NCI-H1105 treated with DMSO at 0.1 percent for 48 hours (cell line): Measurements from ENCODE around the gene TGFB2.

ENCODE experiments used
- DNase-seq: peaks from one replicate; lab custom pipeline; 2025; lab: John Stamatoyannopoulos, UW

TGFB2 gene

DNA sequence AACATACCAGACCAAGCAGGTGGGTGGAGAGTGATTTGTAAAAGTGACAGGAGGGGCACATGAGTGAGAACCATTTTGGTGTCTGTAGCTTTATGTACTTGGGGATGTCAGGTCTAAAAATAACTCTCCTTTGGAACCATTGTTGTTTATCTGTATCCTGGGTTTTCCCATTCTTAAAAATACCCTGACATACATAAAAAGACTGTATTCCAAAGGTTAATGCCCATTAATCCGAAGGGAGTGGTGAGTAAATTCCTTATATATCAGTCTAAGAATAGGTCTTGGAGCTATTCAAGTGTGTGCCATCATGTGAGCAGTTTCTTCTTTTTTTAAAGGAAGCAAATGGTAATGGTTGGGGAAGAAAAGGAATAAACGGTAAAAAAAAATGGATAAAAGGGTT, 117.5 kb downstream of the TGFB2 start:
- no peak for DNase-seq

DNA sequence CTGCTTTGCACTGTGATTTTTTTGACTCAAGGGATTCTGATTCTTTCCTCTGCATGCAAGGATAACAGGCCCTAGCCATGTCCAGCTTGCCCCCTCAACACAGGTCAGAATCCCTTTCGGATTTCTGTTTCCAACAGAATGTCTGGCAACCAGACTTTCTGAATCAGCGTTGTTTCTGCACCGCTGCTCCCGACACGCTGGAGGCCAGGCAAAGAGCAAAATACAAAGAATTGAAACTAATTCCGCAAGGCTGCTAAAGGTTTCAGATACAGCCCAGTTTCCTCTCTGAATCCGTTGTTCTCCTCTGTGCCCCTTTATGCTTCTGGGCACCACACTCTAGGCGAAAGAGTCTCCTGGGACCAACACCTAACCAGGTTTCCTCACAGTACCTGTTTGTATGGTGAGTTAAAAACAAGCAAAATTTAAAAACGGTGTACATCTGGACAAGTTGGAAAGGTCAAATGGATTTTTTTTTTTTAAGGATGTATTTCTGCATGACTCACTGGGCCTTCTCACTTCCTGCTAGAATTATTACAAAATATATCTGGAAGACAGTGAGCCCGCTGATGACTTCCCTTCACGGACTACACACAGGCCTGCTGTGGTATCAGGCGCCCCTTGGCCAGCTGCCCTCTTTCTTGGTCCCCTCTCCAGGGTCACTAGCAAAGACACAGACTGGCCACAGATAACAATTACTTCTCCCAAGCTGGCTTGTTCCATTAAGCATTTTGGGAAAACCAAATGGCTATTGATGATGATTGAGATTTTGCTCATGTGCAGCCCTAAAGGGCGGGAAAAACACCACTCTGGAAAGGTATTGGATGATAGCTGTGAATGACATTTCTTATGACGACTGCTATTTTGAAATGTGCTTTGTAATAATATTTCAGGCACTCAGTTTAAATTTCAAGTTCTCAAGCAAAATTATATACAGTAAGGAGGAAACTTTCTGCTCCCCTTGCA, 118.3 kb downstream of the TGFB2 start:
- DNase-seq, result no peak

DNA sequence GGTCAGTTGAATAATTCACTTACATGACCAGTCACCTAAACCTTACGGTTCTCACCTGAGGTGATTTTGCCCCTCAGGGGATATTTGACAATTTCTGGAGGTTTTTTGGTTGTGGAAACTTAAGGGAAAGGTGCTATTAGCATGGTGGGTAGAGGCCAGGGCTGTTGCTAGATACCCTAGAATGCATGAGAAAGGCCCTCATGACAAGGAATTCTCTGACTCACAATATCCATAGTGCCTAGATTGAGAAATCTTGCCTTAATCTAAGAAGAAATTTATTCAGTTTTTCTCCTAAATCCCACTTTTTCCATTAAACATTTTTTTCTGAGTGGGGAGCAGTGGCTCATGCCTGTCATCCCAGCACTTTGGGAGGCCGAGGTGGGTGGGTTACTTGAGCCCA, 119.7 kb downstream of the TGFB2 start:
- no peak for DNase-seq

DNA sequence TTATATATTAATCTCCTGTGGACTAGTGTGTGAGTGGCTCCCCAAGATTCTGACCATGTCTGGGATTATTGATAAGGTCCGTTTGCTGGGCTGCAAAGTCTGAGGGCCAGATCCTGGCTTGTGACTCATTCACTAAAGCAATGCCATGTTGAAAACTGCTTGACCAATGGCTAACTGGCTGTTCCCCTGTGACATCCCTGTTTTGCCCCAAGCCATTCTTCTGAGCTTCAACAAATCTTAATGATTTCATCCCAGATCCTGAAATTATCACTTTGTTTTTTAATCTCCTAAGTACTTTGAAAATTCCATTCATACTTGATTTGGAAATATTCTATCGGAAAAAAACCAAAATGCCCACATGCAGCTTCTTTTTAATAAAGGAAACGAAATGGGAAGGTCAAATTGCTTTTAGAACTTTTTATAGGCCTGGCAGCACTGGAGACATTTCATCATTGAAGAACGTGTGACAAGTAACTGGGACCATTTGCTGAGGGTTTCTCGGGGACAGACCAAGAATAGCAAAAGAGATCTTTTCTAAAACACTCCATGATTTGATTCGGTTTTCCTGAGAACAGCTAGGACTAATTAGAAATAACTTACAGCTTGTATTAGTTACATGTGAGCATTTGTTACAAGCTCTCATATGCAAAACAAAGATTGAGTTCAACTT, 121.3 kb downstream of the TGFB2 start:
- DNase-seq, result no peak

DNA sequence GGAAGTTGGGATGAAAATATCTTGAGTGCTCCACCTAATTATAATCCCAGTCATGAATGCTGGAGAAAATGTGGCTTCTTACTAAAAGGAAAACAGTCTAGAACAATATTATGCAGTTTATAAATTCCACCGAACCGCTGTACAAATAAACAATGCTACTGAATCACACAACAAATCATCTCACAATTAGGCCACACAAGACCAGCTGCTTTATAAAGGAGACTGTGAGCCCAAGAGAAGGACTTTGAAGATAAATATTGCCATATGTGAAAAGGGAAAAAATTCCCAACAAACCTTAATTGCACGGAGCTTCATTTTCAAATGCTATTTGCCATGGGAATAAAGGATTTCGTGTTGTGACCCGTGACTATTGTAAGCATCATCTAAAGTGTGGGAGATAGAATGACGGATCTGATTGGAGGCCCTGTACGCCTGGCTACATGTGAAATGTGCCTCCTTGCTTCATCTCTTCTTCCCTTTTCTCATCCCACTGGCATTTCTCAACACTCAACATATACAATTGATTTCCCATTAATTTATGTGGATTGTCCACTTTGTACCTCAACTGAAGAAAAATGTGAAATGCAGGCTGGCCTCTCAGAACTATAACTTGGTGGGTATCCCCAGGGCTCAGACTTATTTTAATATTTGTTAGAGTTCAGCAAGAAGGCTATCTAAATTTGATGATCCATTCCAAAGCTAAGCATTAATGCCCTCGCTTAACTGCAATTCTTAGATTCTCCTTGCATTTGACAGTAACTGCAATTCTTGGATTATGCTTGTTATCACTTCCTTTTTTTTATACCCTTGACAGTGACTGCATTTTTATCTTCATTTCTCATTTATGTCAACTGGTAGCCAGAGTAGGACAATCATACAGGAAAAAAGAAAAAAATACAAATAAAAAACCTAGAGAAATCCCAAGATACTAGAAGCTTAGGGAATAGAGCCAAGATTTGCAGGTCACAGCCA, 122.3 kb downstream of the TGFB2 start:
- no peak for DNase-seq

DNA sequence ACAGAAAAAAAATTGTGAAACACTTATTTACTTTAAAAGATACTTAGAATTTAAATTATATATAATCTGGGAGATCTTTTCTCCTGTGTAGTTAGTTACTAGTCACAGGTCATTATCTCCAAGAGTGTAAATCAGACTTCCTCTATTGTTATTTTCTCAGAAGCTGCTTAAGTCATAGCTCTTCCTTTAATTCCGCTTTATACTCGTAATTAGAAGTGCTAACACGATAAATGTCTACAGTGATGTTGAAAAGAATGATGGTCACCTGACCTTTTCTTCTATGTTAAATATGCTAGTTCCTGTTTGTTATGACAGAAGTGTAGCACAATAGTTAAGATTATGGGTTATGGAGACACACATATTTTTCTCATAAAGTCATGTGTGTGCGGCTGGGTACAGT, 123.6 kb downstream of the TGFB2 start:
- no peak for DNase-seq

DNA sequence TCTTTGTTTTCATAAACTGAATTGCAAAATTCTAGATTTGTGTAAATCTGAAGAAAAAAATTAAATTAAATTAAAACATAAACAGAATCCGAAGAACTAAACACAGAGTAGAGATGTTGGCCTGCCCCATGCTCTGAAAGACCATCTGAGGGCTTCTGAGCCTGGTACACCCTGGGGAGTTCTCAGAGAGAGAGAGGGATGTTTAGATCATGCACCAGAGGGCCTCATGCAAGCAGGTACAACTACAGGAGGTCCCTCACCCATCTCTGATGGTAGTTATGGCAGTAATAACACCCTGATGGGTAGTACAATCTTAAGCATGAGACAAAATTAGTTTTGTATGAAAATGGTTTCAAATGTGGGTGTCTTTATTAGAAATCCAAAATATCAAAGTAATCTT, 127.7 kb downstream of the TGFB2 start:
- DNase-seq, result no peak

DNA sequence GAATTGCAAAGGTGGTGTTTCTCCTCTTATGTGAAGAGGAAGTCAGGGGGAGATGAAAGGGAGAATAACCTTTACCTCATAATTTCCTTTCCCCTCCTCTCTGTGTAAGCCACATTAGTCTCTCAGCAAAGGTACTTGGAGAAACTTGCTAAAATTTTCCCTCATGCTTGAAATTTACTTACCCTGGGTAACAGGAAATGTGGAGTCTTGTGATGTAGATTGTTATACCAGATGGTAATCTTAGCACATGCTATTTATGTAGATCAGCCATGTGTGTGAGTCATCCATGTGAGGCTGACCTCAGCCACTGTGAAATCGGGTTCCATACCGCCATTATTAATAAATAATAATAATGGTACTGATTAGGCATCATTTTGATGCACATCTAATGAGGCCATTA, 128.4 kb downstream of the TGFB2 start:
- no peak for DNase-seq

DNA sequence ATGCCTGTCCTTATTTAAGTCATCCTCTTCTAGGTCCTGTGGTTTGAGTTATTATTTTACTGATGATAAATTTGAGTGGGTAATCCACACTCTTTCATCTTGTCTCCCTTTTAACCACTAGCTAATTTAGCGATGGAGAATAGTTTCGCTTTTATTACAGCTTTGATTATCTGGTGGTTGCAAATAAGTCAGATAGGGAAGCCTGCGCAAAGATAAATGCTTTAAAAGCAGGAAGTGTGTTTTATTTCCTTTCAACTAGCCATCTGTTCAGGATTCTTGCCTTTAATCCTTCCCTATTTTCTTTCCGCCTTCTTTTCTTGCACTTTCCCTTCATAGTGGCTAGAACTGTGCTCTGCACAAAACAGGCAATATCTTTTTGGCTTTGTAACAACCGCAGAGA, 129.0 kb downstream of the TGFB2 start:
- no peak for DNase-seq

DNA sequence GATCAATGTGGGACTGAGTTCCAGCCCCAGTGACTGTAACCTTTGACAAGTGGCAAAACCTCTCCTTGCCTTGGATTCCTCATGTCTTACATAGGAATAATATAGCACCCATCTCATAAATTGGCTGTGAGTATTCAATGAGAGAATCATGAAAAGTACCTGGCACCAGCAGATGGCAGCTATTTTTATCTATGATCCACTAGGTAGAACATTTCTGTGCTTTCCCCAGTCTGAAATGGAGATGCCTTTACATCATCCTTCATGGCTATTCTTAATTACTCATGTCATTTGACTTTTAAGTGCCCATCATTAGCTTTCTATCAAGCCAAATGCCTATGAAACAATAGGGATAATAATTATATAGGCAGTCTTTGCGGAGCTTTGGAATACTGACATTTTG, 130.1 kb downstream of the TGFB2 start:
- DNase-seq, result no peak

DNA sequence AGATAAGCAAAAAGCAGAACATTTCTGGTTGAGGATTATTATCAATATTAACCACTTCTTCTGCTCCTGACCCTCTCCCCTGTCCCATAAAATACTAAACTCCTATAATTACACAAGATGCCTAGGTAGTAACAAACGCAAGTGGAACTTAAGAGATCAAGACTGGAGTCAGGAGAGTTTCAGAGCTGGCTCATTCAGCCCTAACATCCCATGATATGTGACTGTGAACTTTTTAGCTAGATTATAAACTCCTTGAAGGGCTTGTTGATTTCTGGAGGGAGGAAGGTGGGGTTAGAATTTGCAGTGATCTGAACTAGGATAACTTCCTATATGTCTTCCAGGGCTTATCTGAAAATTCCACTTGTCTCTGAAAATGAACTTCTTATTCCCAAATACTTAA, 130.6 kb downstream of the TGFB2 start:
- DNase-seq, result no peak

DNA sequence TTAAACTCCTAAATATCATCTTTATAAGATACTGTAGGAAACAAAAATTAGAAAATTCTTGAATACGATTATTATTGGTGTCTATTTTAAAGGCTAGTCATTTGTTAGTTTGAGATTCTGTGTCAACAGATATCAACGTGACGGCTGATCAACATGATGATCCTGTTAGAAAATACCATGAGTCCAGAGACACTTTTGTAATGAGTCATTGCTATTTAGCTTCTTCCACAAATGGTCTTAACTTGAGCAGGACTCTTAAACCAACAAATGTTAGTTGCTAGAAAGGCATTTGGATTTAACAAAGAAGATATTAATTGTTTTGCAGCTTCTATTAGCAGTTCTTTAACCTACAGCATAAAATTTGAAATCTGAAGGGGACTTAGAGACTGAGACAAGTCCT, 131.2 kb downstream of the TGFB2 start:
- no peak for DNase-seq

DNA sequence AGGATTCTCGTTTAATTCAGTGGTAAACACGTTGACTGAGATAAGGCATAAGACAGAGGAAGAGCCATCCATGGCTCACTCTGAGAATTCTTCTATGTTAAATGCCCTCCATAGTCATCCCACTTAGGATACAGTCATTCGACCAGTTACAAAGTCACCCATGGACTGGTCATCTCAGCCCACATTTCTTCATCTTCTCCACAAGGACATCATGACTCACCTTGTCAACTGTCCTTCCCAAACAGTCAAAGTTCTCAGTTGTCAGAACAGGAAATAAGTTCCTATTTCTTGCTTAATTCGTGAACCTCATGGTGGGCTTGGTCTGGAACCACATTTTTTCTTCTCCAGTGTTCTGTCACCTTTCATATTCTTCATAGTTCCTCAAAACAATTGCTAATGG, 133.2 kb downstream of the TGFB2 start:
- DNase-seq, result no peak

DNA sequence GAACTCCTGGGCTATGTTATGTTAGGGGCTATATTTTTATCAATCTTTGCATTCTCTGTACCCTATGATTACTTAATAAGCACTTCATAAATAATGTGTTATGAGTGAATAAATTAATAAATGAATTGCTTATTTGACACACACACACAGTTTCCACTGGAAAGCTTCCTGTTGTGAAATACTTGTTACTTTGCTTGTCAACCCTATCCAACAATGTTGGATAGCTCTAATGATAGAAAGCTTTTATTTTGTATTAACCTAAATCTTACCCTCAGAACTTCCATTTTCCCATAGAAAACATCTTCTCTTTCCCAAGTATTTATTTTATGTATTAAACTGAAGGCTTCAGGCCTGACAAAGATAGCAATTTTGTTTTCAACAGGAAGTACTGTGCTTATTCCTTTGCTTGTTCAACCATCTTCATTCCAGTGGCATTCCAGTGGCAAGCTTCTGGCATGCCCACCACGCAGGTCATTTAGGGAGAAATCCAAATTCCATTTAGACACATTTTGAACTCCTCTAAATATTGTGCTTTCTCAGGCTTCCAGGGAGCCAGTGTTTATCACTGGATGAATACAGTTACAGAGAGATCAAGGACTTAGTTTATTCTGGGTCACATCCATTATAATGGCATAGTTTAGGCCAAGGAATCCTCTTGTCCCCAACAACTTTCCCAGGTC, 134.4 kb downstream of the TGFB2 start:
- DNase-seq, result no peak

DNA sequence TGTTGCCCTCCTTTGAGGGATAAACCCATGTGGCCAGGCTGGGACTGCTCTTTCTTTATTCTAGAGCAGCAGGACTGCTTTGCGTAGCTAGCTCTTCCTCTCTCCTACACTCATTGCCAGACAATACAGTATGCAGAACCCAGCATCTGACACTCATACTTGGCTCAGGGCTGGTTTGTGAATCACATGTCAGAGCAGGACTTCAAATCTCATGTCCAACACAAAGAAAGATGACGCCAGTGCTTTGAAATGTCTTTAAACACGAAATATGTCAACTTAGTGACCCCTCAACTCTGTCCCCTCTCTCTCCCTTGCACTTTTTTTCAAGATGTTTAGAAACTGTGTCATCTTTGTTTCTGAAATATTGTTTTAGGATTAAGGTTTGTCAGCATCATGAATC, 135.0 kb downstream of the TGFB2 start:
- no peak for DNase-seq

DNA sequence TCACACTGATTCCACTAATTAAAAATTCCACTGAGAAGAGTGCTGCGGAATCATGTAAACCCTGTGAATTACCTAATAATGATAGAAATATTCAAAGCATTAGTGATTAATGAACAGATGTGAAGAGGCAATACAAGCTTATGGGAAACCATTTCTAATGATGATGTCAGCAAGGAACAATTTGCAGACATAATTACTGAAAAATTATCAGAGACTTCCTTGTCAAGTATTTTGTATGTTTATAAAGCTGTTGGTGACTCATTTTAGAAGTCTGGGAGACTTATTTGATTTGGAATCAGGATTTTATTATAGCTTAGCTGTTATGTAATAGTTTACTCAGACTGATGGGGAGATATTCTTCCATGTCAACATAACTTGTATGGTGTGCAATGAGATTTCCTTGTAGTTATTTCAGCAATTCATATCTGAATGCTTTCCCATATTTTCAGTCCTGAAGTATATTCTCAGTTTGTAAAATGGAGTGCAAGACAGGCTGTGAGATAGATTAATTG, 135.5 kb downstream of the TGFB2 start:
- DNase-seq, result no peak

DNA sequence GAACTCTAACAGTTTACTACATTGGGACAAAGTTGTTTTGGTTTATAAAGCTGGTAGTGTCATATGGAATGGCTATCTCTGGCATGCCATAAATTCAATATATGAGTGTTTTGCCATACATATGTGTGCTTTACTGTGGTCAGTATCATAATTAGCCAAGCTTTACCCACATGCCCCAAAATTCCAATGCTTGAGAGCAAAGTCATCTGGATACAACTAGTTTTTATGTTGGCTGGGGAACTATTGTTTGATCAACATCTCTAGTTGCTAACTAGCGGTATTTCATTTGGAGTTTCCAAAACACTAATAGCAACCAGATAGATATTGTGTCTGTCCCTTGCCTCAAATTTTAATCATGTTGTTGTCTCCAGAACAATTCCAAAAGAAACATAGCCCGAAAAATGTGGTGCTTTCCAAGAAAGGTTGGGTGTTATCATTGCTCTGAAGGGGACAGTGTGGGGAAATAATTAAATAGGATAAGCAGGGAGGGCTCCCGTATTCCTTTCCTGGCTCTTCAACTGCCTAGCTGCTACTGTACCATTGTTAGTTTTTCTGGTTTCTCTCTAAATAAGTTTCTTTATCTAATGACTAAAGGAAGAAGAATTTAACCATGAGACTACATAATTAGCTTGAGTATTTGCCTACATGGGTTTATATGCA, 136.1 kb downstream of the TGFB2 start:
- DNase-seq, result no peak

DNA sequence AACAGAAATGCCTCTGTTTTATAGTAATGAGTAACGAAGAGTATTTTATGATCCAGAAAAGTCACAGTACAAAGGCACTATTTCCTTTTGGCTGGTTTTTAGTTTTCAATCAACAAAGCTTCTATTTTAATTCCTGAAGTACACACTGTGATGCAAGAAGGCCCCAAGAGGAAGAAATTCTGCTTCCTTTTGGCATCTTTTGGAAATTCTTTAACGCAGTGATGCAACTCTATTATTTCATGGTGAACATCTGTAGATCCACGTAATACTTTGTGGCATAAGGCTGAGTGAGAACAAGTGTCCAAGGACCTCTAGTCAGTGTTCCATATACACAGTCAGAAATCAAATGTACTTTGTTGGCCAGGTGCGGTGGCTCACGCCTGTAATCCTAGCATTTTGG, 137.5 kb downstream of the TGFB2 start:
- no peak for DNase-seq

DNA sequence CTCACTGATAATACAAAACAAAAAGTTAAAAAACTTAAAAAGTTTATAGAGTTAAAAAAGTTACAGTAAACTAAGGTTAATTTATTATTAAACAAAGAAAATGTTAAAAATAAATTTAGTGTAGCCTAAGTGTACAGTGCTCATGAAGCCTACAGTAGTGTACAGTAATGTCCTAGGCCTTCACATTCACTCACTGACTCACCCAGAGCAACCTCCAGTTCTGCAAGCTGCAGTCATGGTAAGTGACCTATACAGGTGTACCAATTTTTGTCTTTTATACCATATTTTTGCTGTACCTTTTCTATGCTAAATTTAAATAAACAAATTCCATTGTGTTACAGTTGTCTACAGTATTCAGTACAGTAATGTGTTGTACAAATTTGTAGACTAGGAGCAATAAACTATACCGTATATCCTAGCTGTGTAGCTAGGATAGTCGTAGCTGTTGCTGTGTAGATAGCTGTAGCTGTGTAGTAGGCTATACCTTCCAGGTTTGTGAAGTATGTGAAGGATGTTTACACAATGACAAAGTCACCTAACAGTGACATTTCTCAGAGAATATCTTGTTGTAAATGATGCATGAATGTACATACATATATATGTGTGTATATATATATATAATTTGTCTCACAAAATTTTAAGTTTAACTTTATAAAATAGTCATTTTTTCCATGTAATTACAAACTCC, 140.2 kb downstream of the TGFB2 start:
- DNase-seq, result no peak

DNA sequence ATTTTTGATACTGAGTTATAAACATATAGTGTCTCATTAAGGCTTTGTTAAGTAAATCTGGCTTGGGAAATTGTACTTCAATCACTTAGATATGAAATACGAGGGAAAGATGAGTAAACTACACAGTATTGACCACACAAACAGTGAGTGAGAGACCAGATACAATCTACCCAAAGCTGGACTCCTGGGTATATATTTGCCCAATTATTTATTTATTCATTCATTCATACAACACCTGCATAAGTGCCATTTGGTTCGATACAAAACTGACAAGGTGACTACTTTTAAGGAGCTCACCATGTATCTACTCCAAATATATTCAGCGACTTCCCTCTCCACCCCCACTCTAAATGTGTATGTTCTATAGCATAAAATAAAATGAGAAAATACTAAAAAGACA, 143.4 kb downstream of the TGFB2 start:
- no peak for DNase-seq
